Keratinocyte (primary cell): ENCODE data around the gene SAG. TPM values are rescaled to one million over a fixed set of nuclear protein-coding genes. Genes with fewer than 3 reads are reported as not detected.

Source experiments
- DNase-seq: peaks from one replicate; pipeline ENCODE4 v3.0.0-alpha.2; 2011; ENCODE audit warnings: low read depth, missing footprints, low spot score
- FAIRE-seq: peaks from 2 replicates; lab custom pipeline; 2011; peaks lifted over from hg19 to GRCh38; lab: Jason Lieb, UNC
- H2AFZ ChIP-seq: 2 replicates; pipeline ENCODE4 v1.6.0; 2012; ENCODE audit warnings: low read length, control low read depth, inconsistent platforms; ENCODE audit not compliant: control insufficient read depth
- H3K27ac ChIP-seq: 2 replicates; pipeline ENCODE4 v1.5.1; 2011; ENCODE audit warnings: low read length; ENCODE audit not compliant: control insufficient read depth, insufficient read depth
- H3K27me3 ChIP-seq: 3 replicates; pipeline ENCODE4 v1.6.0; 2011; ENCODE audit warnings: low read length; ENCODE audit not compliant: control insufficient read depth, insufficient read depth; ENCODE audit errors: extremely low read depth
- H3K36me3 ChIP-seq, 2 experiments: 2 replicates in 1 of 2; 3 replicates in 1 of 2; pipeline ENCODE4 v1.5.1; 2011; ENCODE audit warnings: low read length in 2 of 2, mild to moderate bottlenecking in 1 of 2; ENCODE audit not compliant: control insufficient read depth in 2 of 2, insufficient read depth in 2 of 2; ENCODE audit errors: extremely low read depth in 1 of 2
- H3K4me1 ChIP-seq: 3 replicates; pipeline ENCODE4 v1.5.1; 2011; ENCODE audit warnings: low read length; ENCODE audit not compliant: control insufficient read depth, insufficient read depth; ENCODE audit errors: extremely low read depth
- H3K4me2 ChIP-seq: 3 replicates; pipeline ENCODE4 v1.6.0; 2011; ENCODE audit warnings: low read depth, low read length; ENCODE audit not compliant: control insufficient read depth, insufficient read depth; ENCODE audit errors: extremely low read depth
- H3K4me3 ChIP-seq, 3 experiments: fragments of 200-600 bp in 1 of 3; sonication (generic) in 1 of 3; 2 replicates in 2 of 3; 3 replicates in 1 of 3; pipeline ENCODE4 v1.5.1; 2011 to 2016; ENCODE audit warnings: low read length in 3 of 3, mild to moderate bottlenecking in 3 of 3, control low read depth in 2 of 3, inconsistent platforms in 1 of 3, low read depth in 1 of 3, mixed read lengths in 1 of 3, mixed run types in 1 of 3, moderate library complexity in 1 of 3; ENCODE audit not compliant: control insufficient read depth in 2 of 3, insufficient read depth in 2 of 3; ENCODE audit errors: extremely low read depth in 1 of 3
- H3K79me2 ChIP-seq: 2 replicates; pipeline ENCODE4 v1.6.0; 2012; ENCODE audit warnings: low read length; ENCODE audit not compliant: control insufficient read depth, insufficient read depth
- H3K9ac ChIP-seq: 3 replicates; pipeline ENCODE4 v1.6.0; 2011; ENCODE audit warnings: low read length; ENCODE audit not compliant: control insufficient read depth, insufficient read depth; ENCODE audit errors: extremely low read depth
- H3K9me1 ChIP-seq: 3 replicates; pipeline ENCODE4 v1.6.0; 2011; ENCODE audit warnings: low read length; ENCODE audit not compliant: control insufficient read depth, insufficient read depth; ENCODE audit errors: extremely low read depth
- H3K9me3 ChIP-seq: 2 replicates; pipeline ENCODE4 v1.5.1; 2012; ENCODE audit warnings: low read depth, low read length; ENCODE audit not compliant: control insufficient read depth
- H4K20me1 ChIP-seq: 3 replicates; pipeline ENCODE4 v1.6.0; 2011; ENCODE audit warnings: low read length; ENCODE audit not compliant: control insufficient read depth, insufficient read depth; ENCODE audit errors: extremely low read depth
- EZH2 ChIP-seq: IDR thresholded peaks from one replicate; pipeline ENCODE4 v1.6.1; 2012; ENCODE audit warnings: inconsistent platforms, mild to moderate bottlenecking, low read length, moderate library complexity
- dilution Hi-C: fragments of 300-500 bp; cut with MboI; formaldehyde crosslinking; loops from one replicate; pipeline ENCODE4 v1.7.0; 2020; ENCODE audit warnings: low sequenced_read_pairs; ENCODE audit not compliant: extremely low pct_ligation_motif_present
- polyA plus RNA-seq, 5 experiments: library from polyadenylated mRNA; depleted of rRNA in 3 of 5; stranded (reverse) in 3 of 5; stranded (forward) in 1 of 5; unstranded in 1 of 5; fragments of >200 nt; gene quantifications; 1 replicate in 1 of 5; 2 replicates in 3 of 5; 3 replicates in 1 of 5; pipeline versions ENCODE4 v1.2.1 to v1.2.3, GENCODE V29; 2011 to 2012; ENCODE audit warnings: missing spikeins in 2 of 5, low read depth in 1 of 5, low replicate concordance in 1 of 5
- TF ChIP-seq, protein P1 (sequence below), 3 experiments: IDR thresholded peaks in 1 of 3; conservative IDR thresholded peaks in 1 of 3; optimal IDR thresholded peaks in 1 of 3; 2 replicates in 2 of 3; 3 replicates in 1 of 3; pipeline versions ENCODE3 to v1.5.1; 2011; ENCODE audit warnings: low read length in 3 of 3, mild to moderate bottlenecking in 3 of 3, moderate library complexity in 2 of 3, control low read depth in 1 of 3, inconsistent platforms in 1 of 3; ENCODE audit not compliant: insufficient read depth in 2 of 3; ENCODE audit errors: extremely low read depth in 1 of 3

SAG gene
- polyA plus RNA-seq, 1 donor (not counting 4 experiments of a cell fraction or from before 2014, with no cell fraction given) = not detected

DNA sequence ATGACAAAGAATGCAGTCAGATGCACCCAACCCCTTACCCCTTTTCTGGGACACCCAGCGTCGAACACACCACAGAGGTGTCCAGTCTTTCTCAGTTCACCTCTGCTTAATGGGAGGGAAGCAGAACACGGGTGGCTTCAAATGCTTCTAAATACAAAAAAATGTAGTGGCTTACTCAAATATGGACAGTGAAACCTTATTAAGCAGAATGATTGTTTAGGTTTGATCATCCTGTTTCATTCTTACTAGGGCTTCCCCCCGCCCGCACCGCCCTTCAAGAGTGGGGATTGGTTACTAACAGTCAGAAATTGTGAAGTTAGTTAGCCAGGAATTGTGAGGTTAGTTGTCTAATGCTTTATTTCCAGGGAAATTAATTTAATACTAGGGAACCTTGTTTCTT is 34.5 kb upstream of the SAG start:
- Histone ChIP-seq H3K9me3 (no peaks in the 10 kb centered on the region), H3K4me1 (no peaks in the 10 kb centered on the region), H3K79me2 (no peaks in the 10 kb centered on the region), H3K9me1 (no peaks in the 10 kb centered on the region), H3K4me3 (no peak overlapping the region), H4K20me1 (no peaks in the 10 kb centered on the region), H3K4me2 (no peak overlapping the region), H3K9ac (no peak overlapping the region), H3K36me3 (peaks cover 28 to 52% of the 10 kb centered on the region in 2 experiments), H3K27ac (no peak overlapping the region), H2AFZ (no peak overlapping the region), H3K27me3 (no peaks in the 10 kb centered on the region)
- DNase-seq (no peak), FAIRE-seq (no peak)
- dilution Hi-C loops = no loop called here
- TF ChIP-seq EZH2 = no peak
- TF ChIP-seq, protein P1, sequence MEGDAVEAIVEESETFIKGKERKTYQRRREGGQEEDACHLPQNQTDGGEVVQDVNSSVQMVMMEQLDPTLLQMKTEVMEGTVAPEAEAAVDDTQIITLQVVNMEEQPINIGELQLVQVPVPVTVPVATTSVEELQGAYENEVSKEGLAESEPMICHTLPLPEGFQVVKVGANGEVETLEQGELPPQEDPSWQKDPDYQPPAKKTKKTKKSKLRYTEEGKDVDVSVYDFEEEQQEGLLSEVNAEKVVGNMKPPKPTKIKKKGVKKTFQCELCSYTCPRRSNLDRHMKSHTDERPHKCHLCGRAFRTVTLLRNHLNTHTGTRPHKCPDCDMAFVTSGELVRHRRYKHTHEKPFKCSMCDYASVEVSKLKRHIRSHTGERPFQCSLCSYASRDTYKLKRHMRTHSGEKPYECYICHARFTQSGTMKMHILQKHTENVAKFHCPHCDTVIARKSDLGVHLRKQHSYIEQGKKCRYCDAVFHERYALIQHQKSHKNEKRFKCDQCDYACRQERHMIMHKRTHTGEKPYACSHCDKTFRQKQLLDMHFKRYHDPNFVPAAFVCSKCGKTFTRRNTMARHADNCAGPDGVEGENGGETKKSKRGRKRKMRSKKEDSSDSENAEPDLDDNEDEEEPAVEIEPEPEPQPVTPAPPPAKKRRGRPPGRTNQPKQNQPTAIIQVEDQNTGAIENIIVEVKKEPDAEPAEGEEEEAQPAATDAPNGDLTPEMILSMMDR (optimal IDR thresholded peaks at IDR 0.05 in 1 of 3, IDR thresholded peaks at IDR 0.05 in 1 of 3, conservative IDR thresholded peaks at IDR 0.05 in 1 of 3; ENCODE audit: extremely low read depth in 1 of 3, insufficient read depth in 2 of 3, low read length in 3 of 3) = no peak

DNA sequence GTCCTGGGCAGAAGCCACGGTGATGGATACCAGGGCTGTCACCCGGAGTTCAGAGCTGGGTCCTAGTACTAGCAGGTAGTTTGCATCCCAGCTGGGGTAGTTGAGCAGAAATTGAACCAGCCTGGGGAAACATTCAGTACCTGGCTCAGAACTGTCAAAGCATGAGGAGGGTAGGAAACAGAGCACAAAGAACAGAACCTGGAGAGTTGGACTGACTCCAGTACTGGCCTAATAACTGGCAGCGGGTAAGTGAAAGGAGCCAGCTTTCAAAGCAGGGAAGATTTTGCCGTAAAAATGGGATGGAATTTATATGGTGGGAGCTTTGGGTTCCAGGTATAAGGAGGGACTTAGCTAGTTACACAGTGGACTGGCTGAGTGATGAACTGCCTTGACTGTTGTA is 32.4 kb upstream of the SAG start:
- FAIRE-seq = no peak

More for the DNA sequence above, 32.4 kb upstream of the SAG start:
- dilution Hi-C loops = no loop called here
- H3K27ac ChIP-seq = no peak overlapping the region
- TF ChIP-seq, protein P1 (optimal IDR thresholded peaks at IDR 0.05 in 1 of 3, IDR thresholded peaks at IDR 0.05 in 1 of 3, conservative IDR thresholded peaks at IDR 0.05 in 1 of 3; ENCODE audit: extremely low read depth in 1 of 3, insufficient read depth in 2 of 3, low read length in 3 of 3) = no peak
- TF ChIP-seq EZH2 = no peak
- no peaks in the 10 kb centered on the region for H3K79me2 ChIP-seq
- no peaks in the 10 kb centered on the region for H3K27me3 ChIP-seq
- peaks cover 27 to 48% of the 10 kb centered on the region in 2 experiments for H3K36me3 ChIP-seq
- no peak overlapping the region for H3K4me3 ChIP-seq
- H3K4me2 ChIP-seq = no peak overlapping the region
- H3K4me1 ChIP-seq = no peaks in the 10 kb centered on the region
- H2AFZ ChIP-seq = no peak overlapping the region
- H3K9me3 ChIP-seq = no peaks in the 10 kb centered on the region
- no peak overlapping the region for H3K9ac ChIP-seq
- no peaks in the 10 kb centered on the region for H3K9me1 ChIP-seq
- DNase-seq = no peak
- H4K20me1 ChIP-seq = no peaks in the 10 kb centered on the region
